H1 (cell line): Measurements from ENCODE around the gene RPP14. TPM values are rescaled to one million over a fixed set of nuclear protein-coding genes. Genes with fewer than 3 reads are reported as not detected.

ENCODE experiments used
- CBX5 ChIP-seq: fragments of 300-800, 300-1000 bp; sonication (generic); IDR thresholded peaks from 2 replicates; pipeline ENCODE4 v1.7.1; 2016; ENCODE audit warnings: antibody characterized with exemption, low read length, low read depth
- CHD1 ChIP-seq: IDR thresholded peaks from 2 replicates; pipeline ENCODE4 v1.6.1; 2012; ENCODE audit warnings: low read depth, low read length, improper control_type of control experiment
- CHD7 ChIP-seq: fragments of 300-600 bp; sonication (generic); IDR thresholded peaks from 2 replicates; pipeline ENCODE4 v1.7.1; 2012; ENCODE audit warnings: low read length, moderate library complexity, mild to moderate bottlenecking, inconsistent platforms; ENCODE audit not compliant: insufficient replicate concordance
- E2F6 ChIP-seq: IDR thresholded peaks from 2 replicates; pipeline ENCODE4 v1.6.1; 2012; ENCODE audit warnings: inconsistent platforms
- PHF8 ChIP-seq: fragments of 200-600 bp; sonication (generic); conservative IDR thresholded peaks from 2 replicates; pipeline ENCODE4 v1.7.1; 2012; ENCODE audit warnings: low read depth, mild to moderate bottlenecking, inconsistent platforms, low read length, moderate library complexity
- SP1 ChIP-seq: IDR thresholded peaks from 2 replicates; pipeline ENCODE4 v1.6.1; 2011; ENCODE audit warnings: low read depth, low read length
- YY1 ChIP-seq: IDR thresholded peaks from 2 replicates; pipeline ENCODE4 v1.6.1; 2011; ENCODE audit warnings: low read depth, mild to moderate bottlenecking, low read length
- polyA plus RNA-seq, 7 experiments: library from polyadenylated mRNA; depleted of rRNA in 3 of 7; stranded (reverse) in 5 of 7; unstranded in 2 of 7; fragments of >200 nt in 5 of 7; fragments of 200-250 nt in 2 of 7; gene quantifications; 1 replicate in 5 of 7; 2 replicates in 1 of 7; 4 replicates in 1 of 7; pipeline versions ENCODE4 v1.2.1 to v1.2.3, GENCODE V29; 2011 to 2013; ENCODE audit warnings: missing spikeins in 2 of 7, mixed read lengths in 2 of 7
- total RNA-seq: library from RNA; stranded (reverse); fragmentation: NEBNext Ultra II Directional; extraction: Animal tissue kit (Norgen Biotek cat#: 25700); gene quantifications from 2 replicates; pipeline ENCODE4 v1.2.1, GENCODE V29; 2021

The RPP14 gene
- total and polyA plus RNA-seq, 2 of the 8 experiments (the other 6 are each of a cell fraction or from before 2014, with no cell fraction given), result 11.7 to 23.4 TPM

DNA sequence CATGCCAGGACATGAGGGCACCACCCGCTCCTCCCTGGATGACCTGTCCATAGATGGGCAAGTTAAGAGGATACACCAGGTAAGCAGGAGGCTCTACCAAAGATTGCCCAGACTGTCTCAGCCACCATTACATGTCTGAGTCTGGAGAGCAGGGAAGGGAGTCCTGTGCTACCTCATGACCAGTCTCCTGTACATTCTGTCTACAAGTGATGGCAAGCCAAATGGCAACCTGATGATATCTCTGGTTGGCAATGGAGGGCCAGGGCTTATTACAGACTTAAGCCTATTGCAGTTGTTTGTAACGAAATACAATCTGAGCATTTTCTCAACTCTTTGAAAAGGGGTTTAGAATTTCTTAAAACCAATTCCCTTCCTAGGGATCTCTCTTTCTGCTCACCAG lies 36.7 kb upstream of the RPP14 start (continued):
- TF ChIP-seq CHD7 (no peak), SP1 (no peak), CBX5 (no peak), E2F6 (no peak), YY1 (no peak), PHF8 (no peak), CHD1 (no peak)
